Activated CD4-positive, CD25-positive, alpha-beta regulatory T cell treated with anti-CD3 and anti-CD28 coated beads, Interleukin-2, amount 50 U/mL, for 16 hours (primary cell): ENCODE data around the gene GPR89A.
"Not testable (repeated sequence)": the region's sequence is repeated elsewhere in the genome, so short reads cannot be mapped to it uniquely, and the experiment has no call there.

ENCODE experiments used
- DNase-seq: peaks from one replicate; pipeline ENCODE4 v3.0.0-alpha.2; 2020; ENCODE audit warnings: low read depth, low spot score

GPR89A gene

DNA sequence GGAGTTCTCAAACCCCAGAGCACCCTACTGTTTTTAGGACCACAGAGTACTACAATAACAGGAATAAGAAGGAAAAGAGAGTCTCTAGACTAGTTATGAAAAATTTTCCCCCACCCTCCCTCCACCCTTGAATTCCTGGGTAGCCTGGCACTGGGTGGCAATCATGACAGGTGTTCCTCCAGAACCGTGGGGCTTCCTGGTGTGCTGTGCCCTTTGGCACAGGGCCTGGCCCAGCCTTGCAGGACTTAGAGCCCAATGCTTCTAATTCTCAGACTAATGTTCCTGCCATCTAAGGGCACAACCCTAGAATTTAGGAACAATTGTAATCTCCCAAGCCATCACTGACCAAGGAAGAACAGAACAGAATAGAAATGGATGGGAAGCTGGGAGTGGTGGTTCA, 110.0 kb downstream of the GPR89A start:
- no peak for DNase-seq

DNA sequence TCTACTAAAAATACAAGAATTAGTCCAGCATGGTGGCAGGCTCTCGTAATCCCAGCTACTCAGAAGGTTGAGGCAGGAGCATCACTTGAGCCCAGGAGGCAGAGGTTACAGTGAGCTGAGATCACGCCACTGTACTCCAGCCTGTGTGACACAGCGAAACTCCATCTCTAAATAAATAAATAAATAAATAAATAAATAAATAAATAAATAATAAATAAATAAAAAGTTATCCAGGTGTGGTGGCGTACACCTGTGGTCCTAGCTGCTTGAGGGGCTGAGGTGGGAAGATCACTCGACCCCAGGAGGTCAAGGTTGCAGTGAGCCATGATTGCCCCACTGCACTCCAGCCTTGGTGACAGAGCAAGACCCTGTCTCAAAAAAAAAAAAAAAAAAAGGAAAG, 110.7 kb downstream of the GPR89A start:
- DNase-seq = not testable (repeated sequence)

DNA sequence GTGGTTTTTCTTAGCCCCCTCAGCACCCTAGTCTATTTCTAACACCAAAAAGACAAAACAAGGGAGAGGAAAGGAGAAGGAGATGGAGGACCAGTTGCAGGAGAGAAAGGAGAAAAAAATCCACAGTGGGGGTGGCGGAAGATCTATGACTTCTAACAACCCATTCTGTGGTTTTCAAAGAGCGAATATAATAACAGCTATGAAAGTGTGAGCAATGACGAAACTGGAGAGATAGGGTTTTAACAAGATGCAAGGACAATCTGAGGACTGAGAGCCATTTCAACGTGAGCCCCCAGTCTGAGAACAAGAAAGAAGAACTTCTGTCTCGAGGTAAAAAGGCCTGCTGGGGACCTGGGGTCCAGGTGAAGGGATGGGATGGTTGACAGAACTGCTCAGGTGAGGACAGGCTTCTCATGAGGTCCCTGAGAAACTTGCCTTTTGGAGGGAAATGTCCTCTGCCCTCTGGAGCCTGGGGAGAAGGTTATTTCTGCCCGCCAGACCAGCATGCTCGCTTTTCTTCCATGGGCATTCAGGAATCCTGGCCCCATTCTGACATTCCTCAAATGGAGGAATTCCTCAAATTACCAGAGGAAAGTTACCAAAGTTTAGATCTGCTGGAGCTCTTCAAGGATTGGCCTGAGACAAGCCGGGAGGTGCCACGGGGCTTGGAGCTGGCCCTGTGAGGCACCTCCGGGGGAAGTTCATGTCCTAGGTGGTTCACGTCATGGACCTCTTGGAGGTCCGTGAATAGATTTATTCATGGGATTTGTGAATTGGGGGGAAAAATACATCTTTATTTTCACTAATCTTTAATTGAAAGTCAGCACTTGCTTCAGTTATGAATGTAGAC, 111.7 kb downstream of the GPR89A start, which contains the start of gene CD160:
Gene CD160 (plus strand): TSS at position 270 of the 850 bp plus-strand sequence. CDS start 8,829 bp downstream, outside the sequence.
- no peak for DNase-seq
